HG02588 (cell line): ENCODE results near the gene CDK5R2.

Experiments
- ATAC-seq: cut with Tn5 transposase; IDR thresholded peaks from one replicate; pipeline ENCODE4 v1.9.1; 2021; ENCODE audit warnings: mild to moderate bottlenecking, moderate library complexity; ENCODE audit not compliant: unreplicated experiment

The CDK5R2 gene

GRCh38 chr2:218986148-218986761 is 26.8 kb downstream of the CDK5R2 start:
- ATAC-seq: no peak

DNA sequence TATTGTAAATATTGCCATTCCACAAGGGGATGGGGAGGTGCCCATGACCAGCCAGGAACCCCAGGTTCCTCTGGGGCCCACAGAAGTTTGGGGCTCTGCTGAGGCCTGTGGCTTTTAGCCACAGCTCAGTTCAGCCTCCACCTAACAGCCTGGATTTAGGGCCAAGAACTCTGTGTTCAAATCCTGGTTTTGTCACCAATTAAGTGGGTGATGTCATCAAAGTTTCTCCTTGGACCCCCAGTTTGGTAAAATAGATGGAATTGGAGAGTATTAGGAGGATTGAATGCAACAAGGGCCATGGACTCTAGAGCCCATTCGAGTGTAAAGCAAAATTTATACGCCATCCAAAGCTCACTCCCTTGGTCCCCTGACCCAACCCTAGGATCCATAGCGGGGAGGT is 28.7 kb downstream of the CDK5R2 start:
- ATAC-seq: no peak

DNA sequence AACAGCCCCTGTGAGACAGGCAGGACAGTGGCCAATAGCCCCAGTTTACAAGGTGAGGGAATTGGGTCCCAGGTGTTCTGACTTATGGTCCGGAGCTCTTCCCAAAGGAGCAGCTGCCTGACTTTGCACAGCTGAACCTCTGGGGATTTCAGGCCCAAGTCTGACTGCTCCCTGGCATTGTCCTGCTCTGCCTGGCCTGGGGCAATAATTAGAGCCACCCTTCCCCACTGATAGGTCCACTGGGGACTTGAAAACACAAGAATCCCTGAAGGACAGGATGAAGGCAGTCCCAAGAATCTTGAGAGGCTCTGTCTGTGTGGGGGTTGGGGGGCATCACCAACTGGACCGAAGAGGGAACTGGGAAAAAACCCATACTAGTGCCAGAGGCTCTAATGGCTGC is 29.2 kb downstream of the CDK5R2 start:
- no peak for ATAC-seq

GRCh38 chr2:218990052-218990451 is 30.6 kb downstream of the CDK5R2 start:
- no peak for ATAC-seq

- no peak for ATAC-seq
Measured at GRCh38 chr2:218990612-218991011, 31.1 kb downstream of the CDK5R2 start.

- ATAC-seq: no peak
Measured at GRCh38 chr2:218991674-218992168, 32.3 kb downstream of the CDK5R2 start.

GRCh38 chr2:218992196-218992595 is 32.7 kb downstream of the CDK5R2 start:
- ATAC-seq: no peak

- ATAC-seq: no peak
Measured at GRCh38 chr2:218992703-218993344, 33.4 kb downstream of the CDK5R2 start.

DNA sequence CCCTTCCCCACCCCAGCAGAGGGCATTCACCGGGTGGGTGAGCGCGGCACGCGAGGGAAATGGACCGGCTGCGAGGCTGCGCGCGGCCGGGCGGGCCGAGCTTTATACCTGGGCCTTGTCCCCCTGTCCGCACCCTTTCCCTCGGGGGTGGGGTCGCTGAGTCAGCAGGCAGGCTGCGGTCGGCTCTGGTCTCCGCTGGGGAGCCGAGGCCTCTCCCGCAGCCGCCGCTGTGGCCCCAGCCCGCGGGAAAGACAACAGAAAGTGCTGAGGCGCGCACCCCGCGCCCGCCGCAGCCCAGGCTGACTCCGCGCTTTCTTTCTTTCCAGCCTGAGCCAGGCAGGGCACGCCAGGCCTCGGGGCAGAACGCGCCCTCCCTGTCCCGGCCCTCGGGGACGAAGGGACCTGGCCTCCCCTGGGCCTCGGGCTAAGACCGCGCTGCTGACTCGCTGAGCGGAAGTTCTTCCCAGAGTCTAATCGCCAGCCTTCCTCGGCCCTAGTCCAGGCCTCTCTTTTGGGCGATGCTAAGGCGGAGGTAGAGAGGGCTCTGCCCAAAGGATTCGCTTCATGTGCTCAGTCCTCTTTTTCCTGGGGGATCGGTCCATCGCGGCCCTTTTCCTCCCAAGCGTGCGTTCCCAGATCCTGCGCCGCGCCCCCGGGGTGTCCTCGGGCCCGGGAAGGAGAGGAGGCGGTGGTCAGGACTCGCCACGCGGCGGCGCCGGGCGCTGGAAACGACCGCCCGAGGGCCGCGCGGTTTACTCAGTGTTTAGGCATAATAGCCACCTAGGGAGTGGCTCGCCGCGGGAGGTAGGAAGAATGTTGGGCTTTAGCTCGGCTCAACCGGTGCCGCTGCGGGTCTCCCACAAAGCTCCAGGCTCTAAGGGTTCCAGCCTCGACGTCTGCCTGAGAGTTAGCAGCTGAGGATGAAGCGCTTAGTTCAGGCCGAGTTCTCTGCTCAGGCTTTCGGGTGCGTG is 34.2 kb downstream of the CDK5R2 start, which contains the start of gene CRYBA2:
TSS of gene CRYBA2 (minus strand) at position 78 of the 971 bp plus-strand sequence. CDS start 246 bp downstream, outside the sequence.
- no peak for ATAC-seq

DNA sequence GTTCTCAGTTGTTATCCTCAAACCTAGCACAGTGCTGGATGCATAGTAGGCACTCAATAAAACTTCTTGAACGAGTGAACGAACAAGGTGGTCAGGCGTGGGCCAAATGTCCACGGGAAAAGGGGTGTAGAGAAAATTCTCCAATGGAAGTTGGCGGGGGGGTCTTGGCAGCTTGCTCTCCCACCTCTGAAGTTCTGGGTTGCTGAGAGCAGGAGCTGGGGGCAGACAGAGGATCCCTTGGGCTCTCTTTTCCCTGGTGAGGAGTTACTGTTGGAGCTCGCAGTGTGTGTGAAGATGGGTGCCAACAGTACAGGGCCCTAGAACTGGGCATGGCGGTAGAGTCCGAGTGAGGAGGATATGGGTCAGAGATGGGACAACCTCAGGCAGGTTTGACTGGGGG is 36.1 kb downstream of the CDK5R2 start:
- no peak for ATAC-seq

DNA sequence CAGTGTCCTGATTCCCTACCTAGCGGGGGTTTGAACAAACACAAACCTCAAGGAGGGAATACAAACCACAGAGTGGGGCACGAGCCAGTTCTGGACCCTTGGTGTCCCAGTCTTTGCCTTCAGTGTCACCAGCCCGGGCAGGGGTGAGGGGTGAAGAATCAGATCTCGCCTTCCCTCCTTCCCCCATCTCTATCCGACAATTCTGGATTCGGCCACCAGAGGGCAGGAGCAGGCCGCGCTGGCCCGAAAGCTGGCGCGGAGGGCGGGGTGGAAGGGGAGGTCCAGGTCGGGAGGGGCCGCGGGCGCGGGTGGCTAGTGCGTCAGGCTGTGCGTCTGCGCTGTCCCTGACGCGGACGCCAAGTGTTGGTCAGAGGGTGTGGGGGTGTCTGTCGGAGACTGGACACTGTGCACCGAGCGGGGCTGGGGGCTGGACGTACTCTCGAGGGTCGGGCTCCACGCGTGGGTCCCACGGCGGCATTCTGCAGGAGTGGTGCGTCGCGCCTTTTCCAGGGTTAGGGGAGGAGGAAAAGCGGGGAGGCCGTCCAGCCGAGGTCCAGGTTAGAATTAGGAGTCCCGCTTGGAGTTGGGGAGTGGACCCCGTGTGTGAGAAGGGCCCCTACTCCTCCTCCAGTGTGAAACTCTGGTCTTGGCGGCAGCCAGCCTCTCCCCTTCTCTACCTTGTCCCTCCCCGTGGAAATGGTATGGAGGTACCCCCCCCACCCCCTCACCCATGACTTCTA is 36.7 kb downstream of the CDK5R2 start:
- no peak for ATAC-seq

DNA sequence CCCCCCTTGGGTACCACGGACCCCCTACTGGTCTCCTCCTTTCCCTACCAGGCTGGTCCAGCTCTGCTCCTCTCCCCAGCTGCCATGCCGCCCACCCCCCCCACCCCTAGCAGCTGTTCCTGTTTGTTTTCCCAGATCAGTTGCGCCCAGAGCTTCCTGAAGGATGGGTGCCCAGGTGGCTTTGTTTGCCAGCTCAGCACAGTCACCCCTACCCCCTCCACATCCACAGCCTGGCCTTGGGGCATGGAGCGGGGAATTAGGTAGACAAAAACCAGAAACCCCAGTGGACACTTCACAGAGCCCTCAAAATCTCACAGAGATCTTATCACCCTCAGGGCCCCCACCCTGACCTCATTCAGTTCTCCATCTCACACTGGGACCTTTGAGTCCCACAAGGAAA is 37.5 kb downstream of the CDK5R2 start:
- ATAC-seq: no peak

- no peak for ATAC-seq
Measured at GRCh38 chr2:218997731-218998130, 38.3 kb downstream of the CDK5R2 start.

- no peak for ATAC-seq
Measured at GRCh38 chr2:218998414-218999002, 39.0 kb downstream of the CDK5R2 start.

DNA sequence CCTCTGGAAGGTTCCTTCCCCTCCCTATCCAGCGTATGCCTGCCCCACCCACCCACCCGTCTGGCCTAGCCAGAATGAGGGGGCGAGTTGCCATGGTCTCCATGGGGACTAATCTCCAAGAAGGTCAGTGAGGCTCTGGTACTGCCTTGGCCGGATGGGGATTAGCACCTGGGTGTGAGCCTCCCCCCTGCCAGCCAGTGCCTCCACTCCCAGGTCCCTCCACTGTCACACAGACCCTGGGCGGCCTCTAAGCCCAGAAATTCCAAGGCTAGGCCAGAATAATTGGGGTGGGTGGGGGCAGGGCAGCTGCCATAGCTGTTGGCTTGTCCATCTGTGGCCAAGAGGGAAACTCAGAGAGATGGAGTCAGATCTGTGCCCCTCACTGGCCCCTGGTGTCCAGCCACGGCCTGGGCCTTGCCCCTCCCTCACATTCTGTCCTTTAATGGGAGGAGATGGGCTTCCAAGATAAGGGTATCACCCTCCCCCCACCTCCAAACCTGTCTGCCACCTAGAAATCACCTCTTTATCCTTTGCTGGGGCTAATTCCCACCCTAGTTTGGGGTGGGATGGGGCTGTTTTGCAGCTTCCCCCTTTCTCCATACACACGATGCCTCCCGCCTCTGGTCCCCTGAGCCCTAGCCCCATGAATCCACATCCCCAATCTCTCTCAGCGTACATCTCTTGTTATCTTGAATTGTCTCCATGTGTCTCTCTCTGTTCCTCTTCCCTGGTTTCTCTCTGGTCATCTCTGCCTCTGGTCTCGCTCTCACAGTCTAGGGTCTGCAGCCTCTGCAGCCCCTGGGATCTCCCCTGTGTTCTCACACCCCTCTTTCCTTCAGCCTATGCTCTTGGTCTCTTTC is 39.8 kb downstream of the CDK5R2 start:
- ATAC-seq: no peak

GRCh38 chr2:218999881-219000568 is 40.6 kb downstream of the CDK5R2 start:
- no peak for ATAC-seq

DNA sequence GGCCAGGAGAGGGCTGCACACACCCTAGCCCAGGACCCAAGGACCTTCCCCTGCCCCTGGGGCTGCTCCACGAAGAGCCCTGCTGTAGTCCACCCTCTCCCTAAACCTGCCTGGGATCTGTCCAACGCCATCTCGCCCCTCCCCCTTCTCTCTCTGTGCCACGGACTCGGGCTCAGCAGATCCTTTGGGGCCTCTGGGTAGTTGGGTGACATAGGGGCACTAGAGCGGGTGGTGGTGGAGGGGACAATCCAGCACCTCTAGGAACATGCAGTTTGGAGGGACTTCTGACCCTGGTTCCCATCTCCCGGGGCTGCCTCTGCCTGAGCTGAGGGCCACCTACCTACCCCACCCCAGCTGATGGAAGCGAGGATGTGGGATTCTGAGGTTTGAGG is 41.1 kb downstream of the CDK5R2 start:
- ATAC-seq: no peak

DNA sequence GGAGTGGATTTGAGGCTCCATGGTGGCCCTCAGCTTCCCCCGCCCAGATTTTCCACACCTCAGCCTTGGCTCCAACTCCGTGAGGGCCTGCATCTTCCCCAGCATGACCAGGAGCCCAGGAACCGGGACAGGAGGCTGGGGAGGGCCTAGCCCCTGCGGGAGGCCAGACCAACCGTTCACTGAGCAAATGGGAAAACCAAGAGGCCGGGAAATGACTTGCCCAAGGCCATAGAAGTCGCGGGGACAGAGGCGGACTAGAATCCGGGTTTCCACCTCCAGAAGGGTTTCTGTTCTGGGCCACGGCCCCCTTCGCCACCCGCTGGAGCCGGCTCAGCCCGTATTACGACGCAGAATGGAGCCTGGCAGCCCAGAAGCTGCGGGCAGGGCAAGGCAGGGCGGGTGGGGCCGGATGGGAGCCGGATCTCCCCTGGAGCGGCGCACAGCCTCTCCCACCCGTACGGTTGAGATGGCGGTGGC is 41.7 kb downstream of the CDK5R2 start:
- no peak for ATAC-seq
